K562 (cell line): Measurements from ENCODE around the gene VPS9D1. TPM values are rescaled to one million over a fixed set of nuclear protein-coding genes. Genes with fewer than 3 reads are reported as not detected.

Source experiments
- C11orf30 ChIP-seq: fragments of 450-650 bp; IDR thresholded peaks from 2 replicates; pipeline ENCODE4 v1.6.1; 2016; ENCODE audit warnings: low read depth, mild to moderate bottlenecking
- CBX3 ChIP-seq, 2 experiments: IDR thresholded peaks; 1 replicate in 1 of 2; 2 replicates in 1 of 2; pipeline ENCODE4 v1.6.1; 2012; ENCODE audit warnings: inconsistent platforms in 2 of 2, low read length in 2 of 2, borderline replicate concordance in 1 of 2, control low read depth in 1 of 2
- CGGBP1 ChIP-seq: fragments of 250-450 bp; sonication (Bioruptor Pico); IDR thresholded peaks from 2 replicates; pipeline ENCODE4 v1.9.0; 2021; ENCODE audit warnings: mild to moderate bottlenecking
- CLOCK ChIP-seq: fragments of 250-450 bp; sonication (Bioruptor Pico); IDR thresholded peaks from 2 replicates; pipeline ENCODE4 v1.4.0; 2020; ENCODE audit warnings: mild to moderate bottlenecking, moderate library complexity, borderline replicate concordance
- ELF2 ChIP-seq: fragments of 250-450 bp; sonication (Bioruptor Pico); IDR thresholded peaks from 2 replicates; pipeline ENCODE4 v1.5.0; 2021; ENCODE audit warnings: mild to moderate bottlenecking
- HCFC1 ChIP-seq: IDR thresholded peaks from 2 replicates; pipeline ENCODE4 v1.6.1; 2012; ENCODE audit warnings: low read depth, low read length, improper control_type of control experiment
- HNRNPUL1 ChIP-seq: fragments of 200-400 bp; formaldehyde crosslinking; IDR thresholded peaks from 2 replicates; pipeline ENCODE4 v1.6.1; 2017; ENCODE audit warnings: low read length
- KLF6 ChIP-seq: fragments of 250-450 bp; sonication (Bioruptor Pico); IDR thresholded peaks from 2 replicates; pipeline ENCODE4 v1.4.0; 2020; ENCODE audit warnings: mild to moderate bottlenecking, moderate library complexity, borderline replicate concordance
- MEF2D ChIP-seq: conservative IDR thresholded peaks from 2 replicates; pipeline ENCODE4 v1.6.1; 2016; ENCODE audit warnings: low read depth, missing genetic modification characterization, missing compliant biosample characterization
- MTA3 ChIP-seq: fragments of 450-650 bp; formaldehyde crosslinking; IDR thresholded peaks from 2 replicates; pipeline ENCODE4 v1.6.1; 2017; ENCODE audit warnings: mild to moderate bottlenecking, borderline replicate concordance
- MYC ChIP-seq, 2 experiments: fragments of 250-450 bp in 1 of 2; sonication (Bioruptor Pico) in 1 of 2; IDR thresholded peaks; 2 replicates each; pipeline versions ENCODE4 v1.5.1 to v1.6.1; 2012 to 2021; ENCODE audit warnings: low read depth in 2 of 2, borderline replicate concordance in 1 of 2, improper control_type of control experiment in 1 of 2, low read length in 1 of 2, mild to moderate bottlenecking in 1 of 2, moderate library complexity in 1 of 2
- NELFE ChIP-seq: IDR thresholded peaks from 2 replicates; pipeline ENCODE4 v1.6.1; 2011; ENCODE audit warnings: mild to moderate bottlenecking; ENCODE audit not compliant: insufficient read depth, insufficient read length
- NFXL1 ChIP-seq: fragments of 450-650 bp; formaldehyde crosslinking; IDR thresholded peaks from 2 replicates; pipeline ENCODE4 v1.4.0; 2021; ENCODE audit warnings: mild to moderate bottlenecking
- POLR2AphosphoS2 ChIP-seq: IDR thresholded peaks from 2 replicates; pipeline ENCODE4 v1.6.1; 2012; ENCODE audit warnings: low read length, improper control_type of control experiment
- POLR2G ChIP-seq: fragments of 200-400 bp; formaldehyde crosslinking; IDR thresholded peaks from 2 replicates; pipeline ENCODE4 v1.6.1; 2017; ENCODE audit warnings: low read depth, mild to moderate bottlenecking, antibody characterized with exemption, low read length, moderate library complexity
- RBFOX2 ChIP-seq: fragments of 200-400 bp; formaldehyde crosslinking; IDR thresholded peaks from 2 replicates; pipeline ENCODE4 v1.6.1; 2017; ENCODE audit warnings: low read depth, mild to moderate bottlenecking, low read length, moderate library complexity
- RBM14 ChIP-seq: fragments of 200-400 bp; formaldehyde crosslinking; IDR thresholded peaks from 2 replicates; pipeline ENCODE4 v1.6.1; 2018; ENCODE audit warnings: low read depth, mild to moderate bottlenecking, low read length, moderate library complexity, borderline replicate concordance; ENCODE audit not compliant: insufficient read depth
- SAFB ChIP-seq: fragments of 200-400 bp; formaldehyde crosslinking; IDR thresholded peaks from 2 replicates; pipeline ENCODE4 v1.6.1; 2017; ENCODE audit warnings: low read depth, low read length, borderline replicate concordance
- SMAD1 ChIP-seq: fragments of 150-350 bp; IDR thresholded peaks from 2 replicates; pipeline ENCODE4 v1.6.1; 2014; ENCODE audit warnings: low read length, low read depth; ENCODE audit not compliant: partially characterized antibody
- SMARCA4 ChIP-seq: fragments of 450-650 bp; IDR thresholded peaks from 2 replicates; pipeline ENCODE4 v1.6.1; 2016
- SMC3 ChIP-seq: conservative IDR thresholded peaks from 2 replicates; pipeline ENCODE4 v1.6.1; 2011; ENCODE audit warnings: low read depth, low read length, improper control_type of control experiment; ENCODE audit not compliant: insufficient read depth
- TAF9B ChIP-seq: fragments of 450-650 bp; IDR thresholded peaks from 2 replicates; pipeline ENCODE4 v1.6.1; 2018; ENCODE audit warnings: mild to moderate bottlenecking; ENCODE audit not compliant: partially characterized antibody
- ZC3H11A ChIP-seq: IDR thresholded peaks from 2 replicates; pipeline ENCODE4 v1.6.1; 2012; ENCODE audit warnings: low read depth, low read length, improper control_type of control experiment
- ZC3H8 ChIP-seq: fragments of 450-650 bp; IDR thresholded peaks from 2 replicates; pipeline ENCODE4 v1.6.1; 2017
- ZFX ChIP-seq: sonication (generic); formaldehyde crosslinking; IDR thresholded peaks from 2 replicates; pipeline ENCODE4 v1.8.0; 2022; ENCODE audit warnings: mild to moderate bottlenecking, missing genetic modification reagents, moderate library complexity
- ZNF24 ChIP-seq: fragments of 450-650 bp; IDR thresholded peaks from 2 replicates; pipeline ENCODE4 v1.6.1; 2016
- ZNF77 ChIP-seq: fragments of 250-450 bp; sonication (Bioruptor Pico); IDR thresholded peaks from 2 replicates; pipeline ENCODE4 v1.5.0; 2020
- polyA plus RNA-seq, 8 experiments: library from polyadenylated mRNA; depleted of rRNA in 4 of 8; stranded (reverse) in 5 of 8; unstranded in 3 of 8; fragments of >200 nt; fragmentation: Nextera tagmentation in 2 of 8; fragmentation: Illumina TruSeq in 1 of 8; extraction: Ambion mirVana in 2 of 8; extraction: Trizol in 1 of 8; gene quantifications; 2 replicates each; pipeline versions ENCODE4 v1.2.1 to v1.2.3, GENCODE V29; 2011 to 2014; ENCODE audit warnings: inconsistent platforms in 1 of 8, missing spikeins in 1 of 8
- total RNA-seq, 7 experiments: library from RNA; depleted of rRNA in 6 of 7; stranded (reverse); fragments of >200 nt in 6 of 7; fragmentation: Illumina TruSeq in 2 of 7; extraction: Trizol in 2 of 7; gene quantifications; 2 replicates each; pipeline versions ENCODE4 v1.2.1 to v1.2.3, GENCODE V29; 2011 to 2021; ENCODE audit warnings: low replicate concordance in 1 of 7

Gene VPS9D1
- total and polyA plus RNA-seq, 9 of the 15 experiments (the other 6 are each of a cell fraction or from before 2014, with no cell fraction given): 0.33 to 3.1 (median 1.1) TPM

GRCh38 chr16:89720813-89721545, at the start of gene VPS9D1, which contains the start of gene ZNF276 (continued):
- peak; percentile 68; the same call in 1 of the 2 replicates for TF ChIP-seq ELF2 (CRISPR knock-in tag)
- TF ChIP-seq TAF9B: no peak
- peak; percentile 74; the same call in 1 of the 2 replicates for TF ChIP-seq CGGBP1 (CRISPR knock-in tag)
- 0 out of 2 replicates have a peak, but pooled peaks have one; percentile 18 for TF ChIP-seq SMC3
- TF ChIP-seq ZC3H11A: peak; percentile 91; the same call in 1 of the 2 replicates
- TF ChIP-seq NFXL1 (CRISPR knock-in tag): no peak
- TF ChIP-seq MEF2D (tag): no peak
- no peak for TF ChIP-seq CLOCK (CRISPR knock-in tag)
- TF ChIP-seq SAFB: peak; percentile 100
- peak; percentile 79; the same call in 1 of the 2 replicates for TF ChIP-seq RBM14
- TF ChIP-seq HCFC1: peak; percentile 86
- peak; percentile 72 for TF ChIP-seq ZNF24
- peak; percentile 89 for TF ChIP-seq C11orf30
- TF ChIP-seq RBFOX2: peak; percentile 81
- no peak for TF ChIP-seq KLF6 (CRISPR knock-in tag)
- peak; percentile 93 for TF ChIP-seq MTA3
- no peak for TF ChIP-seq SMARCA4
- no peak for TF ChIP-seq HNRNPUL1
- no peak for TF ChIP-seq ZNF77 (CRISPR knock-in tag)
- TF ChIP-seq ZFX (CRISPR knock-in tag): peak; percentile 87
- peak; percentile 47; the same call in 1 of the 2 replicates for TF ChIP-seq POLR2AphosphoS2
- TF ChIP-seq POLR2G: peak; percentile 90
- TF ChIP-seq CBX3 (IDR thresholded peaks at IDR 0.05; ENCODE audit: borderline replicate concordance in 1 of 2, low read length in 2 of 2): 0 out of 3 replicates have a peak, but pooled peaks of 1 of the 2 experiments have one; percentile 9
- peak; percentile 13 for TF ChIP-seq SMAD1
- TF ChIP-seq MYC (IDR thresholded peaks at IDR 0.05; ENCODE audit: low read depth, low read length): peak; percentile 95
- TF ChIP-seq MYC (CRISPR knock-in tag; IDR thresholded peaks at IDR 0.05; ENCODE audit: borderline replicate concordance, low read depth): no peak
- no peak for TF ChIP-seq NELFE
- no peak for TF ChIP-seq ZC3H8
